ENCODE data around the gene EYA4. TPM values are rescaled to one million over a fixed set of nuclear protein-coding genes. Genes with fewer than 3 reads are reported as not detected.

Gene EYA4
- total RNA-seq, 2 experiments from 2014 or later, result not detected

DNA sequence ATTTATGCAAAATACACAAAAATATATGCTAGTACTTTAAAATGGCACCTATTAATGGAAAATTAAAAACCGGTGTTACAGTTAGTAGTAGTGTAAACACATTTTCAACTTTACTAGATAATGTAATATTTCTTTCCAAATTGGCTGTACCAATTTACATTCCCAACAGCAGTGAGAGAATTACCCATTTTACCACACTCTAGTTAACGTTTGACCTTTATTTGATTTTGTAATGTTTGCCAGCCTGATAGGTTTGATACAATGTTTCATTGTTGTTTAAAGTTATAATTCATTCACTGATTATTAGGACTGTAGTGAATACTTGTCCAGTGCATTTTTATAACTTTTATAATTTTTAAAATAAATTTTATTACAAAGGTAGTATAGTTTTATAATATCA is 182.1 kb downstream of the EYA4 start:
- POLR2A ChIA-PET, result no interaction called here
- H3K4me1 ChIP-seq (ENCODE audit: insufficient read depth, low read length, poor library complexity, severe bottlenecking), result no peaks in the 10 kb centered on the region

GRCh38 chr6:133424359-133424758 is 183.2 kb downstream of the EYA4 start:
- Histone ChIP-seq H3K4me3 (ENCODE audit: low read depth, low read length, poor library complexity, severe bottlenecking) (no peak overlapping the region), H2AFZ (ENCODE audit: low read length) (no peak overlapping the region), H4K20me1 (ENCODE audit: insufficient read depth, low read length) (no peaks in the 10 kb centered on the region), H3K79me2 (ENCODE audit: insufficient read depth, low read depth, low read length) (no peaks in the 10 kb centered on the region), H3K36me3 (ENCODE audit: insufficient read depth, low read length) (no peaks in the 10 kb centered on the region), H3K27ac (ENCODE audit: low read depth, low read length, poor library complexity, severe bottlenecking) (no peak overlapping the region), H3K4me2 (ENCODE audit: low read length) (no peak overlapping the region), H3K9me3 (ENCODE audit: low read length) (no peaks in the 10 kb centered on the region), H3K4me1 (ENCODE audit: insufficient read depth, low read length, poor library complexity, severe bottlenecking) (no peaks in the 10 kb centered on the region), H3K9me2 (ENCODE audit: insufficient read depth, low read length) (no peaks in the 10 kb centered on the region)
- DNase-seq (ENCODE audit: low spot score), result no peak
- POLR2A ChIA-PET, result no interaction called here
- BruUV-seq (replicated peaks), result no TSS peak
- CTCF ChIA-PET (ENCODE audit: unreplicated experiment), result no interaction called here
- TF ChIP-seq, protein P1, sequence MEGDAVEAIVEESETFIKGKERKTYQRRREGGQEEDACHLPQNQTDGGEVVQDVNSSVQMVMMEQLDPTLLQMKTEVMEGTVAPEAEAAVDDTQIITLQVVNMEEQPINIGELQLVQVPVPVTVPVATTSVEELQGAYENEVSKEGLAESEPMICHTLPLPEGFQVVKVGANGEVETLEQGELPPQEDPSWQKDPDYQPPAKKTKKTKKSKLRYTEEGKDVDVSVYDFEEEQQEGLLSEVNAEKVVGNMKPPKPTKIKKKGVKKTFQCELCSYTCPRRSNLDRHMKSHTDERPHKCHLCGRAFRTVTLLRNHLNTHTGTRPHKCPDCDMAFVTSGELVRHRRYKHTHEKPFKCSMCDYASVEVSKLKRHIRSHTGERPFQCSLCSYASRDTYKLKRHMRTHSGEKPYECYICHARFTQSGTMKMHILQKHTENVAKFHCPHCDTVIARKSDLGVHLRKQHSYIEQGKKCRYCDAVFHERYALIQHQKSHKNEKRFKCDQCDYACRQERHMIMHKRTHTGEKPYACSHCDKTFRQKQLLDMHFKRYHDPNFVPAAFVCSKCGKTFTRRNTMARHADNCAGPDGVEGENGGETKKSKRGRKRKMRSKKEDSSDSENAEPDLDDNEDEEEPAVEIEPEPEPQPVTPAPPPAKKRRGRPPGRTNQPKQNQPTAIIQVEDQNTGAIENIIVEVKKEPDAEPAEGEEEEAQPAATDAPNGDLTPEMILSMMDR (conservative IDR thresholded peaks at IDR 0.05; ENCODE audit: low read length), result no peak
- TF ChIP-seq EZH2phosphoT487 (IDR thresholded peaks at IDR 0.05; ENCODE audit: borderline replicate concordance, low read depth, low read length), result no peak
- intact Hi-C loops (cut with micrococcal nuclease; ENCODE audit: unreplicated experiment), result no loop called here

More for the DNA sequence above, 182.1 kb downstream of the EYA4 start:
- CTCF ChIA-PET (ENCODE audit: unreplicated experiment), result no interaction called here
- H3K27ac ChIP-seq (ENCODE audit: low read depth, low read length, poor library complexity, severe bottlenecking), result no peak overlapping the region
- no peaks in the 10 kb centered on the region for H3K9me2 ChIP-seq (ENCODE audit: insufficient read depth, low read length)
- no peak overlapping the region for H2AFZ ChIP-seq (ENCODE audit: low read length)
- no peak for DNase-seq (ENCODE audit: low spot score)
- H3K4me2 ChIP-seq (ENCODE audit: low read length), result no peak overlapping the region
- H3K9me3 ChIP-seq (ENCODE audit: low read length), result no peaks in the 10 kb centered on the region
- H3K79me2 ChIP-seq (ENCODE audit: insufficient read depth, low read depth, low read length), result no peaks in the 10 kb centered on the region
- no peaks in the 10 kb centered on the region for H4K20me1 ChIP-seq (ENCODE audit: insufficient read depth, low read length)
- intact Hi-C loops (cut with micrococcal nuclease; ENCODE audit: unreplicated experiment), result no loop called here
- H3K4me3 ChIP-seq (ENCODE audit: low read depth, low read length, poor library complexity, severe bottlenecking), result no peak overlapping the region
- TF ChIP-seq, protein P1 (conservative IDR thresholded peaks at IDR 0.05; ENCODE audit: low read length), result no peak
- TF ChIP-seq EZH2phosphoT487 (IDR thresholded peaks at IDR 0.05; ENCODE audit: borderline replicate concordance, low read depth, low read length), result no peak
- H3K36me3 ChIP-seq (ENCODE audit: insufficient read depth, low read length), result no peaks in the 10 kb centered on the region
- no TSS peak for BruUV-seq (replicated peaks)

DNA sequence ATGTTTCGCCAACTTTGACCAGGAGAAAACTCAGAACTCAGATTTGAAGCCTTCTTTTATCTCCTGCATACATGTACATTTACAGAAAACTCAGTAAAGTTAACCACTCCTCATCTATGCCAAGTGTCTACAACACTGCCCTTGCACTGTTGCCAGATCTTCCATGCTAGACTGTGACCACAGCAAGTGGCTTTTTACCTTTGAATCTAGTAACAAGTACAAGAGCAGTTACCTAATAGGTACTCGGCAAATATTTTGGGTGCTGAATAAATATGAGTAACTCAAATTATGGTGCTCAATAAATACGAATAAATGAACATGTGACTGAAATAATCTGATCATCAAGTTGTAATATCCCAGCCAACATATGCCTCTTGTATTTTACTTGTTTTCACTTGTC is 184.9 kb downstream of the EYA4 start:
- CTCF ChIA-PET (ENCODE audit: unreplicated experiment), result no interaction called here
- no peak overlapping the region for H3K27ac ChIP-seq (ENCODE audit: low read depth, low read length, poor library complexity, severe bottlenecking)
- DNase-seq (ENCODE audit: low spot score), result no peak
- H3K79me2 ChIP-seq (ENCODE audit: insufficient read depth, low read depth, low read length), result no peaks in the 10 kb centered on the region
- no peaks in the 10 kb centered on the region for H3K36me3 ChIP-seq (ENCODE audit: insufficient read depth, low read length)
- no peaks in the 10 kb centered on the region for H3K9me3 ChIP-seq (ENCODE audit: low read length)
- no peak overlapping the region for H2AFZ ChIP-seq (ENCODE audit: low read length)
- BruUV-seq (replicated peaks), result no TSS peak
- no peak overlapping the region for H3K4me2 ChIP-seq (ENCODE audit: low read length)
- no peaks in the 10 kb centered on the region for H4K20me1 ChIP-seq (ENCODE audit: insufficient read depth, low read length)
- TF ChIP-seq, protein P1 (conservative IDR thresholded peaks at IDR 0.05; ENCODE audit: low read length), result no peak
- no peak for TF ChIP-seq EZH2phosphoT487 (IDR thresholded peaks at IDR 0.05; ENCODE audit: borderline replicate concordance, low read depth, low read length)
- no peaks in the 10 kb centered on the region for H3K9me2 ChIP-seq (ENCODE audit: insufficient read depth, low read length)
- POLR2A ChIA-PET, result interaction anchor here (0.6 kb wide), 2 partner anchors 13 to 35 kb away, joined by 3 to 4 read pairs; no protein-coding TSS in a partner anchor
- no peak overlapping the region for H3K4me3 ChIP-seq (ENCODE audit: low read depth, low read length, poor library complexity, severe bottlenecking)
- intact Hi-C loops (cut with micrococcal nuclease; ENCODE audit: unreplicated experiment), result no loop called here
- H3K4me1 ChIP-seq (ENCODE audit: insufficient read depth, low read length, poor library complexity, severe bottlenecking), result no peaks in the 10 kb centered on the region

All from OCI-LY7 (cell line).